ENCODE results near the gene AMBP.

Gene AMBP

DNA sequence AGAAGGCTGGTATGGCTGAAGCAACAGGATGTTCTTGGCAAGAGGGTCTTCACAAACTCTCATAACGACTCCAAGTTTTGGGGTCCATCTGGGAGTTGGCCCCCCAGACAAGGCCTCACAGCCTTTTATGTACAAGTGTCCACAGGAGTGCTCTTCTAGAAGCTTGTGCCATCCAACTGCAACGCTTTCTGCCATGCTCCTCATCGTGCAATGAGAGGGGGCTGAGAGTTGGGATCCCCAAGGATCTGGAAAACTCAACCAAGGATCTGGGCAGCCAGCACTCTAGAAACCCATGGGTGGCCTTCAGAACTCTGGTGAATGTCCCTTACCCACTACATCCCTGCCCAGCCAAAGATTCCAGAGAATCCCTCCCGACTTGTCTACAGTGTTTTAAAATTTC lies 8.5 kb upstream of the AMBP start:
- H3K4ac ChIP-seq (ENCODE audit: low read length) = no peak overlapping the region
- no peak overlapping the region for H4K8ac ChIP-seq (ENCODE audit: low read depth, low read length)
- H2BK15ac ChIP-seq (ENCODE audit: low read length) = no peak overlapping the region
- H2BK12ac ChIP-seq (ENCODE audit: low read length) = no peak overlapping the region
- no peak overlapping the region for H3K14ac ChIP-seq (ENCODE audit: low read length)
- H2AFZ ChIP-seq (ENCODE audit: low read length) = no peak overlapping the region
- H3K4me2 ChIP-seq (ENCODE audit: insufficient read depth, low read length, poor library complexity, severe bottlenecking) = no peak overlapping the region
- peaks cover 0 to 2% of the 10 kb centered on the region in 2 donors for H3K4me1 ChIP-seq (ENCODE audit: control insufficient read depth in 2 of 2, insufficient read depth in 1 of 2, low read depth in 1 of 2, low read length in 2 of 2)
- no peak overlapping the region for H4K91ac ChIP-seq (ENCODE audit: low read depth, low read length, poor library complexity)
- H3K18ac ChIP-seq (ENCODE audit: low read length) = no peak overlapping the region
- no peak for DNase-seq (ENCODE audit: low spot score)
- H3K79me1 ChIP-seq (ENCODE audit: low read depth, low read length) = no peaks in the 10 kb centered on the region
- H2AK5ac ChIP-seq (ENCODE audit: low read depth, low read length) = no peak overlapping the region
- no peak overlapping the region for H2BK5ac ChIP-seq (ENCODE audit: low read length)
- H3K27me3 ChIP-seq (ENCODE audit: control insufficient read depth in 3 of 3, insufficient read depth in 3 of 3, low read depth in 1 of 3, low read length in 3 of 3) = peaks cover 0 to 36% (median 0%) of the 10 kb centered on the region in 3 experiments
- no peak overlapping the region for H2BK120ac ChIP-seq (ENCODE audit: low read depth, low read length)
- H3K9me3 ChIP-seq (replicated peaks in 1 of 2; ENCODE audit: control insufficient read depth in 2 of 2, insufficient read depth in 1 of 2, low read depth in 1 of 2, low read length in 2 of 2) = no peaks in the 10 kb centered on the region
- H3K36me3 ChIP-seq (replicated peaks in 1 of 2; ENCODE audit: control insufficient read depth in 2 of 2, insufficient read depth in 2 of 2, low read length in 2 of 2) = no peaks in the 10 kb centered on the region
- H3K9ac ChIP-seq (ENCODE audit: low read depth, low read length, poor library complexity) = no peak overlapping the region
- H3K27ac ChIP-seq (replicated peaks; ENCODE audit: low read length) = no peak overlapping the region
- H3K4me3 ChIP-seq (ENCODE audit: low read length in 2 of 2) = no peak overlapping the region
- H3K23ac ChIP-seq (ENCODE audit: low read depth, low read length, poor library complexity) = no peak overlapping the region
- no CpG with 5 or more reads among the region's 4 CpGs for WGBS, 2 donors (ENCODE audit: extremely low coverage in 2 of 2, insufficient read length in 2 of 2, insufficient replicate concordance in 1 of 2)

DNA sequence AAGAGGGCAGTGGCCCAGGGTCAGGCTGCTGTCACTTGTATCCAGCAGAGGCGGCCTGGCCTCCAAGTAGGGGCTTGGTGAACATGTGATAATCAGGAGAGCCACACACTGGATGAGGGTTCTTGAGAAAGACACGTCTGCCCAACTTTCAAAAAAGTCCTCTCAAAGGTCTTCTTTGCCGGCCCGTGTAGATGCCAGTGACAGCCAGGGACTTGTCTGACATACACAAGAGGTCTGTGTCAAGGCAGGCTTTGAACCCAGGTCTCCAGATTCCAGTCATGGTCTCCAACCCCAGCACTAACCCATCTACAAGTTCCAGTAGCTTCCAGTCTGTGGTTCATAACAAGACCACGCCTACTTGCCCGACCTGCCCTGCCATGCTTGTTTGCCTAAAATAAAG lies 7.9 kb upstream of the AMBP start:
- Histone ChIP-seq H3K4me3 (ENCODE audit: low read length in 2 of 2) (no peak overlapping the region), H3K79me1 (ENCODE audit: low read depth, low read length) (no peaks in the 10 kb centered on the region), H3K27me3 (ENCODE audit: control insufficient read depth in 3 of 3, insufficient read depth in 3 of 3, low read depth in 1 of 3, low read length in 3 of 3) (peaks cover 0 to 36% (median 0%) of the 10 kb centered on the region in 3 experiments), H3K9ac (ENCODE audit: low read depth, low read length, poor library complexity) (no peak overlapping the region), H3K4ac (ENCODE audit: low read length) (no peak overlapping the region), H3K14ac (ENCODE audit: low read length) (no peak overlapping the region), H2BK120ac (ENCODE audit: low read depth, low read length) (no peak overlapping the region), H3K27ac (replicated peaks; ENCODE audit: low read length) (no peak overlapping the region), H3K18ac (ENCODE audit: low read length) (no peak overlapping the region), H3K9me3 (replicated peaks in 1 of 2; ENCODE audit: control insufficient read depth in 2 of 2, insufficient read depth in 1 of 2, low read depth in 1 of 2, low read length in 2 of 2) (no peaks in the 10 kb centered on the region), H3K4me1 (ENCODE audit: control insufficient read depth in 2 of 2, insufficient read depth in 1 of 2, low read depth in 1 of 2, low read length in 2 of 2) (peaks cover 0 to 2% of the 10 kb centered on the region in 2 donors), H4K91ac (ENCODE audit: low read depth, low read length, poor library complexity) (no peak overlapping the region), H3K4me2 (ENCODE audit: insufficient read depth, low read length, poor library complexity, severe bottlenecking) (no peak overlapping the region), H3K36me3 (replicated peaks in 1 of 2; ENCODE audit: control insufficient read depth in 2 of 2, insufficient read depth in 2 of 2, low read length in 2 of 2) (no peaks in the 10 kb centered on the region), H2BK15ac (ENCODE audit: low read length) (no peak overlapping the region), H2BK5ac (ENCODE audit: low read length) (no peak overlapping the region), H2AFZ (ENCODE audit: low read length) (no peak overlapping the region), H2BK12ac (ENCODE audit: low read length) (no peak overlapping the region), H2AK5ac (ENCODE audit: low read depth, low read length) (no peak overlapping the region), H3K23ac (ENCODE audit: low read depth, low read length, poor library complexity) (no peak overlapping the region), H4K8ac (ENCODE audit: low read depth, low read length) (no peak overlapping the region)
- WGBS, 2 donors (ENCODE audit: extremely low coverage in 2 of 2, insufficient read length in 2 of 2, insufficient replicate concordance in 1 of 2) = no CpG with 5 or more reads among the region's 6 CpGs
- DNase-seq (ENCODE audit: low spot score) = no peak

DNA sequence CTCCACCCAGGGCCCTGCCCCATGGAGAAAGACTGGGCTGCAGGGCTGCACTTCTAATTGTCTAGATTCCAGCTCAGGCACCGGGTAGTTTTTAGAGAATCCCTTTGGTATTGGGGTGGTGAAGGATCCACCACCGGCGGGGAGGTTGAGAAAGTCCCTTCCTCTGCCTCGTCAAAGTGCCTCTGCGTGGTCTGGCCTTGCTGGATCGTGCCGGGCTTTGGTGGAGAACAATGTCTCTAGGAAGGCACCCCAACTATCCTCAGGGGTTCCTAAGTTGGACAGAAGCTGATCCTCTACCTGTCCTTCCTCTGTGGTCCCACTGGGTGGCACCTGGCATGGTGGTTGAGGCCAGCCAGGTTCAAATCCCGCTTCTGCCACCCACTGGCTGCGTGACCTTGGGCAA lies 7.3 kb upstream of the AMBP start:
- H3K4ac ChIP-seq (ENCODE audit: low read length) = no peak overlapping the region
- no peak overlapping the region for H3K18ac ChIP-seq (ENCODE audit: low read length)
- no peak for DNase-seq (ENCODE audit: low spot score)
- H3K9ac ChIP-seq (ENCODE audit: low read depth, low read length, poor library complexity) = no peak overlapping the region
- H4K91ac ChIP-seq (ENCODE audit: low read depth, low read length, poor library complexity) = no peak overlapping the region
- no peak overlapping the region for H2AFZ ChIP-seq (ENCODE audit: low read length)
- H3K79me1 ChIP-seq (ENCODE audit: low read depth, low read length) = no peaks in the 10 kb centered on the region
- peaks cover 0 to 2% of the 10 kb centered on the region in 2 donors for H3K4me1 ChIP-seq (ENCODE audit: control insufficient read depth in 2 of 2, insufficient read depth in 1 of 2, low read depth in 1 of 2, low read length in 2 of 2)
- H2BK5ac ChIP-seq (ENCODE audit: low read length) = no peak overlapping the region
- H3K14ac ChIP-seq (ENCODE audit: low read length) = no peak overlapping the region
- H3K4me3 ChIP-seq (ENCODE audit: low read length in 2 of 2) = no peak overlapping the region
- no peak overlapping the region for H3K27ac ChIP-seq (replicated peaks; ENCODE audit: low read length)
- no peak overlapping the region for H3K4me2 ChIP-seq (ENCODE audit: insufficient read depth, low read length, poor library complexity, severe bottlenecking)
- WGBS, 2 donors (ENCODE audit: extremely low coverage in 2 of 2, insufficient read length in 2 of 2, insufficient replicate concordance in 1 of 2) = no CpG with 5 or more reads among the region's 9 CpGs
- H3K27me3 ChIP-seq (ENCODE audit: control insufficient read depth in 3 of 3, insufficient read depth in 3 of 3, low read depth in 1 of 3, low read length in 3 of 3) = peaks cover 0 to 36% (median 0%) of the 10 kb centered on the region in 3 experiments
- no peak overlapping the region for H4K8ac ChIP-seq (ENCODE audit: low read depth, low read length)
- H2BK15ac ChIP-seq (ENCODE audit: low read length) = no peak overlapping the region
- H3K36me3 ChIP-seq (replicated peaks in 1 of 2; ENCODE audit: control insufficient read depth in 2 of 2, insufficient read depth in 2 of 2, low read length in 2 of 2) = no peaks in the 10 kb centered on the region
- no peak overlapping the region for H3K23ac ChIP-seq (ENCODE audit: low read depth, low read length, poor library complexity)
- no peak overlapping the region for H2BK120ac ChIP-seq (ENCODE audit: low read depth, low read length)
- peak overlapping the region; percentile 30 for H2AK5ac ChIP-seq (ENCODE audit: low read depth, low read length)
- H2BK12ac ChIP-seq (ENCODE audit: low read length) = no peak overlapping the region
- H3K9me3 ChIP-seq (replicated peaks in 1 of 2; ENCODE audit: control insufficient read depth in 2 of 2, insufficient read depth in 1 of 2, low read depth in 1 of 2, low read length in 2 of 2) = no peaks in the 10 kb centered on the region

DNA sequence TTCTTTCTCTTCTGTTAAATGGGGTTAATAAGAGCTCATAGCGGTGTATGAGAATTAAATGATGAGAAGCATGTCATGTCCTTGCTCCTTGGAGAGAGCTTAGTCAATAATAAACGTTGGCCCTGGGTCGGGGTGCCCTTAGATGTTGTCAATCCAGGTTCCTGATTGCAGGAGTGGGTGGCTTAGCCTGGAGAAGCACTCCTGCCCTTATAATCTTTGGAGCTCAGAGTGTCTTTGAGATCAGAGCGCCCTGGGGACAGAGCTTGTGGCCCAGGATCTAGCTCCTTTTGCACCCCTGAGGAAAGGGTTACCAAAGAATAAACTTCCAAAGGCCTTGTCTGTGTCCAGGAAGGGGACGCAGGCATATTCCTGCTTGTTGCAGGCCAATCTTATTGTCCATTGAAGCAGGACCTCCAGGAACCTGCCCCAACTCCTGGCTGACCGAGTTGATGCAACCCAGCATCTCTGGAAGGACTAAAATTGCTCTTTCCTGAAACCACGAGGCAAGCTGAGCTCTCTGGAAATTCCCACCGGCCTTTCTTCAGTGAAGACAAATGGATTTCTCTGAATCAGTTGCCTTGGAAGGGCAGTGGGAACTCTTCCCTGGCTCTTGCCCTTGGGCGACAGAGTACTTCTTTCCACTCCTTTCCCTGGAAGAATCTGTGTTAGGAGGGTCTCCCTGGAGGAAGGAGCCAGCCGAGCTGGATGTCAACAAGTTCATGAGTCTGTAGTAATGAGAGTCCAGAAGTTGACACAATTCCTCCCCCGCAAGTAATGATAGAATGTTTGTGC lies 6.4 kb upstream of the AMBP start:
- H3K4me3 ChIP-seq (ENCODE audit: low read length in 2 of 2) = no peak overlapping the region
- no peak overlapping the region for H4K8ac ChIP-seq (ENCODE audit: low read depth, low read length)
- no peak overlapping the region for H2BK15ac ChIP-seq (ENCODE audit: low read length)
- no peak overlapping the region for H2AFZ ChIP-seq (ENCODE audit: low read length)
- H3K9me3 ChIP-seq (replicated peaks in 1 of 2; ENCODE audit: control insufficient read depth in 2 of 2, insufficient read depth in 1 of 2, low read depth in 1 of 2, low read length in 2 of 2) = no peaks in the 10 kb centered on the region
- H2BK5ac ChIP-seq (ENCODE audit: low read length) = no peak overlapping the region
- H3K27ac ChIP-seq (replicated peaks; ENCODE audit: low read length) = no peak overlapping the region
- no peak overlapping the region for H3K9ac ChIP-seq (ENCODE audit: low read depth, low read length, poor library complexity)
- peaks cover 0 to 2% of the 10 kb centered on the region in 2 donors for H3K4me1 ChIP-seq (ENCODE audit: control insufficient read depth in 2 of 2, insufficient read depth in 1 of 2, low read depth in 1 of 2, low read length in 2 of 2)
- no peak for DNase-seq (ENCODE audit: low spot score)
- H2BK120ac ChIP-seq (ENCODE audit: low read depth, low read length) = no peak overlapping the region
- H2BK12ac ChIP-seq (ENCODE audit: low read length) = no peak overlapping the region
- no peak overlapping the region for H3K14ac ChIP-seq (ENCODE audit: low read length)
- H4K91ac ChIP-seq (ENCODE audit: low read depth, low read length, poor library complexity) = no peak overlapping the region
- H3K36me3 ChIP-seq (replicated peaks in 1 of 2; ENCODE audit: control insufficient read depth in 2 of 2, insufficient read depth in 2 of 2, low read length in 2 of 2) = no peaks in the 10 kb centered on the region
- H3K23ac ChIP-seq (ENCODE audit: low read depth, low read length, poor library complexity) = no peak overlapping the region
- H3K79me1 ChIP-seq (ENCODE audit: low read depth, low read length) = no peaks in the 10 kb centered on the region
- H3K4ac ChIP-seq (ENCODE audit: low read length) = no peak overlapping the region
- no peak overlapping the region for H2AK5ac ChIP-seq (ENCODE audit: low read depth, low read length)
- H3K18ac ChIP-seq (ENCODE audit: low read length) = no peak overlapping the region
- H3K27me3 ChIP-seq (ENCODE audit: control insufficient read depth in 3 of 3, insufficient read depth in 3 of 3, low read depth in 1 of 3, low read length in 3 of 3) = peaks cover 0 to 36% (median 0%) of the 10 kb centered on the region in 3 experiments
- WGBS, 2 donors (ENCODE audit: extremely low coverage in 2 of 2, insufficient read length in 2 of 2, insufficient replicate concordance in 1 of 2) = no CpG with 5 or more reads among the region's 11 CpGs
- no peak overlapping the region for H3K4me2 ChIP-seq (ENCODE audit: insufficient read depth, low read length, poor library complexity, severe bottlenecking)
